ENCODE measurements around the gene MS4A8.
"Not testable (repeated sequence)": the region's sequence is repeated elsewhere in the genome, so short reads cannot be mapped to it uniquely, and the experiment has no call there.

MS4A8 gene

DNA sequence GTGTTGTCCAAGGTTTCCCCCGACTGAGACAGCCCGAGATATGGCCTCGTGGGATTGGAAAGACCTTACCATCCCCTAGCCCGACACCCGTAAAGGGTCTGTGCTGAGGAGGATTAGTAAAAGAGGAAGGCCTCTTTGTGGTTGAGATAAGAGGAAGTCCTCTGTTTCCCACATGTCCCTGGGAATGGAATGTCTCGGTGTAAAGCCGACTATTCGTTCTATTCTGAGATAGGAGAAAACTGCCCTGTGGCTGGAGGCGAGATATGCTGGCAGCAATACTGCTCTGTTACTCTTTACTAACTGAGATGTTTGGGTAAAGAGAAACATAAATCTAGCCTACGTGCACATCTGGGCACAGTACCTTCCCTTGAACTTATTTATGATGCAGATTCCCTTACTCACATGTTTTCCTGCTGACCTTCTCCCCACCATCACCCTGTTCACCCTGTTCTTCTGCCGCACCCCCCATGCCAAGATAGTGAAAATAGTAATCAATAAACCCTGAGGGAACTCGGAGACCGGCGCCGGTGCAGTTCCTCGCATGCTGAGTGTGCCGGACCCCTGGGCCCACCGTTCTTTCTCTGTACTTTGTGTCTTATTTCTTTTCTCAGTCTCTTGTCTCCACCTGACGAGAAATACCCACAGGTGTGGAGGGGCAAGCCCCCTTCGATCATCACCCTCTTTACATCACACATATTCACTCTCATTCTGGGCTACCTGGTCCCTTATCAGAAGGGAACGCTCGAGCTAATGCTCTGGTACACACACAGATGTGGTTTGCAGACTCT is 60.2 kb downstream of the MS4A8 start:
- H3K4me3 ChIP-seq (ENCODE audit: low read depth, low read length); DNase-seq (ENCODE audit: low read depth): not testable (repeated sequence)

DNA sequence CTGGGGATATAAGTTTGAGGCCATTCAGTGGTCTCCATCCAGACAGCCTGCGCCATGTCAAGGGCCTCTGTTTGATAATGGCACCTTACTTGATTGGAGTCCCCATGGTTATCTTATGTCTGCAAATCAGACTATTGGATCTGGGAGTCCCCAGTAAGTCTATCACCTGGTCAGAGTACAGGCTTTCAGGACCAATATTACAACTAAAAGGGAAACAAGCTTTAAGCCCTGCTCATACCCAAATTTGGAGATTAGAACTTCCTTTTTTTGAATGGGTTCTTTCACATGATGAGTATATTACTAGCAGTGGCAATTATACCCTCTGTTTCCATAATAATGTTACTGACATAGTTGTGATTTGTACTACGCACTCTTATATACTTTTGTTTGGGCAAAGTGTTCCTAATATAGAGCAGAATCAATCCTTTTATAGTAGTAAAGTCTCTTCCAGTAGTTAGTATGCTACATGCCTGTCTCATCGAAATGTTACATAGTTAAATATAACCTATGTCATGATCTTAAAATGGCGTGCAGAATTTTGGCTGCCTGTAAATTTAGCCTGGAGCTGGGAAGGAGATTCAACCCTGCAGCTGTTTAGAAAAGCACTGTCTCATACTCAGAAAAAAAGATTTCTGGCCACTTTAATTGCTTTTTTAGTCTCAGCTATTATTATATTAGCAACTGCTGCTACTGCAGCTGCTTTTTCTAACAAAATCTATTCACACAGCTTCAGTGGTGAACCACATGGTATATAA is 62.2 kb downstream of the MS4A8 start:
- no peak overlapping the region for H3K4me3 ChIP-seq (ENCODE audit: low read depth, low read length)
- no peak for DNase-seq (ENCODE audit: low read depth)

- H3K4me3 ChIP-seq (ENCODE audit: low read depth, low read length) = no peak overlapping the region
- DNase-seq (ENCODE audit: low read depth) = no peak
Observed at GRCh38 chr11:60762851-60763691, 63.7 kb downstream of the MS4A8 start.

GRCh38 chr11:60763692-60764369 is 64.4 kb downstream of the MS4A8 start:
- no peak for DNase-seq (ENCODE audit: low read depth)
- H3K4me3 ChIP-seq (ENCODE audit: low read depth, low read length) = no peak overlapping the region

- DNase-seq (ENCODE audit: low read depth) = no peak
Observed at GRCh38 chr11:60764879-60765278, 65.5 kb downstream of the MS4A8 start.

GRCh38 chr11:60765355-60765754 is 65.9 kb downstream of the MS4A8 start:
- H3K4me3 ChIP-seq (ENCODE audit: low read depth, low read length) = no peak overlapping the region
- no peak for DNase-seq (ENCODE audit: low read depth)

More at GRCh38 chr11:60764879-60765278, 65.5 kb downstream of the MS4A8 start:
- no peak overlapping the region for H3K4me3 ChIP-seq (ENCODE audit: low read depth, low read length)
